GM19035 (cell line): ENCODE measurements around the gene SNRNP27.
"Not testable (repeated sequence)": the region's sequence is repeated elsewhere in the genome, so short reads cannot be mapped to it uniquely, and the experiment has no call there.

Source experiments
- ATAC-seq: cut with Tn5 transposase; IDR thresholded peaks from one replicate; pipeline ENCODE4 v1.9.1; 2021; ENCODE audit not compliant: unreplicated experiment

Gene SNRNP27

DNA sequence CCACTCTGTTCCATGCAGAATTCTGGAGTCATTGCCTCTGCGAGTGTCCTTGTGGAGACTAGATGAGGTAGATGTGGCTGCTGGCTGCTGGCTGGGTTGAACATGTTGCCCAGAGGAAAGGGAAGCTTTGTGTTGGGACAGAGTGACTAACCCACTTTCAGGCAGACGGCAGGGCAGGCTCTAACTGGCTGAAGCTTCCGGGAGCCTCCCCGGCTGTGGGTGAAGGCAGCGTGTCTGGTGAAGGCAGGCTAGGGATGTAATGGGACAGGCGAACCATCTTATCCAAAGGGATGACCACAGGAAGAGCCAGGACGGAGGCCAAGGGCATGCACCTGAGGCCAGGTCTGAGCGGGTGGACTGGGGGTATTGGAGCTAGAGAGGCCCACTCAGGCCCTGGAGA is 51.7 kb downstream of the SNRNP27 start:
- no peak for ATAC-seq

DNA sequence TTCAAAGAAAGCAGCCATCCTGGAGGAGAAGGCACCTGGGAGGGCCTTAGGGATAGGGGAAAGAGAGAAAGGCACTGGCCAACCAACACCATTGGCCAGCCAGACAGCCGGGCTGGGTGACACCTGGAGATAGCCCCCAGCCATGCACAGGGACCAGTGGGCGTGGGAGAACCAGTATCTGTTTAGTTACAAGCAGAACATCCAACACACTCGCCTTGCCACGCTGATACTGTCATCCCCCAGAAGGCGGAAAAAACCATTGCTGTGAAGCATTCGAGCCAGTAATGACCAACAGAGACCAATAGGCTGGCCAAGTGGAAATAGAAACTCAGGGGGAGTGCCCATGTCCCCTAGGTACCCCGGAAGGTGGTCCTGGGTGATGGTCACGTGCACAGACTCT is 52.2 kb downstream of the SNRNP27 start:
- ATAC-seq: no peak

DNA sequence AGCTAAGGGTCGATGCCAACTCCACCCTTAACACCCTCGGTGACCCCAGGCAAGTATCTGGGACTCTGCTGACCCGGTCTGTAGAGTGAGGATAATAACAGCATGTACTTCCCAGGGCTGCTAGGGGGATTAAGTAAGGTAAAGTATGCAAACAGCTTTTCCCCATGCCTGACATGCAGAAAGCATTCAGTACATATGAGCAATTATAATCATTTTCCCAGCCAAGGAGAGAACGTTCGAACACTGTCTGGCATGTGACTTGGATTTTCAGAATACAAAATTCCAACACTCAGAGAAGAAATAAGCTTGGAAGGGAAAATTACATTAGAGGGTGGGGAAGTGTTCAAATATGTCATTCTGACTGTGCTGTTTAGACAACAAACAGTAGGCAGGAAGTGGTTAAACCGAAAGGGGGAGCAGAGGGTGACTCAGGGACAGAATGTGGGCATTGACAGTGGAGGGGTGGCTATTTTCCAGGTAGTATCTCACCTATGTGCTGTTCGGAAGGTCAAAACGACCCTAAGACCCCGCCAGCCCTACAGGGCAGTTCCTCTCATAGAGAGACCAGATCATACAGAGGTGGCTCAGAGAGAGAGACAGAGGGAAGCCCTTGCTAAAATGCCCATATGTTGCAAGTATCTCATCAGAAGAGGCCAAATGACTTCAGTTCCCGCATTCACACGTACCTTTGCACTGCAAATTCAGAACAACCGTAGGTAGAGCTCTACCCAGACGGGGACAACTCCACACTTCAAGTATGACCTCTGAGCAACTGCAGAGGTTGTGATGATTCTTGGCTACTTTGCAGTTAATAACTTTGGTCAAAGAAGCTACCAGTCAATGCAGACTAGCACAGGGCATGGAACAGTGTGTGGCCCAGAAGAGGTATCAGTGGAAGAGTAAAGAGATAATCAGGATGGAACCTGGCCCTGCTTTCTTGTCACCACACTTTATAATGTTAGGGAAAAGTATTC is 52.9 kb downstream of the SNRNP27 start:
- ATAC-seq: peak; percentile 89

DNA sequence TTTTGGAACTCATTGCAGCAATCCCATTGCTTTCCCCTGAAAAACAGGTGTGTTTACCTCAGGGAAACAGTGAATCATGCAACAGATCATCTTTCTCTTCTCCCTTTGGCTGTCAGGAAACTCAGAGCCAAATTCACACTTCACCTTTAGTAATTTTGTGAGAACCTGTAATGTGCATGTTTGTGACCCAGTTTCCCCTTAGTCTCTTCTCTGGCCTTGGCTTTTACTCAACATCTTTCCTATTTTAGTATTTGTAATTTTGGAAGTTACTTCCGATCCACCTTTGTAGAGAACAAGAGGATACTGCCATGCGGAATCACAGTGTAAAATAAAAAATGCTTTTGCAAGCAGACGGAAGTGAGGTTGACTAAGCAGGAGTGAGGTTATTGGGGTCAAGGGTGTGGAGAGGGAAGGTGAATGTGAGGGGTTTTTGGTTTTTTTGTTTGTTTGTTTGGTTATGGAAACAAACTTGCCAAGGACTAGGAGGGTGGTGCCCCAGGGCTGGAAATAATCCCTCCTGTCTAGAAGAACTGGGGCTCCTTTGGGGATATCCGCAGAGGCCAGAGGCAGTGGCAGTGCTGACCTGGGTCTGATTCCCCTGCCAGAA is 53.7 kb downstream of the SNRNP27 start:
- no peak for ATAC-seq

DNA sequence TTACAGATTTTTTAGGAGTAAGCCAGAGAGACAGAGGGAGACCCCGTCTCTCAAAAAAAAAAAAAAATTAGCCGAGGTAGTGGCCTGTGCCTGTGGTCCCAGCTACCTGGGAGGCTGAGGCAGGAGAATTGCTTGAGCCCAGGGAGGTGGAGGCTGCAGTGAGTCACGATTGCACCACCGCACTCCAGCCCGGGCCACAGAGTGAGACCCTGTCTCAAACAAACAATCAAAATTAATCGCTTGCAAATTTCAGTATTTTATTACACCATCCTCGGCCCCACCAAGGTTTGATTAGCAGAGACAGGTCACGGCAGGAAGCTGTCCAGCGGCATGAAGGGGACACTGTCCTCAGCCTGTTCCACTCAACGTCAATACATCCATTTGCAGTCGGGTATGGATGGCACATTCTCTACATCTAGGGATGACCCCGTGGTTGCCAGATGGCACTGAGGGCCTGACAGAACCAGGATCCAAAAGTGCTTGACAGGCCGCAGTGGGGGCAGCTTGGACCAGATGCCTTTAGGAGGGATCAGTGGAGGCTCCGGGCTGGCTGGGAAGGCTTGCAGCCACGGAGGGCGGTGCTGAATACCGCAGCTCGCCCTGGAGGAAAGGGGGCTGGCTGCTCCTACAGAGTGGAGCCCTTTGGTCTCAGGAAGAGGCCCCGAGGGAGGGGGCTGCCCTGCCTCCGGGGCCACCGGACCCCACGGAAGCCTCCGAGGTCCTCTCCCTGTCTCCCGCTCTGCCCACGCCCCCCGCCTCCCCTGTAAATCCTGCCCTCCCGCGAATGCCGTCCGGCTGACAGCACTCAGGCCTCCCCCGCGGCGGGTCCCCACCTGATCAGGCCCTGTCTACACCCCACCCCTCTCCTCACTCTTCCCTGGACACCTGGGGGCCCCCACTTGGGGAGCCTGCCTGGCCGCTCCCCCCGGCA is 54.5 kb downstream of the SNRNP27 start:
- ATAC-seq: no peak

DNA sequence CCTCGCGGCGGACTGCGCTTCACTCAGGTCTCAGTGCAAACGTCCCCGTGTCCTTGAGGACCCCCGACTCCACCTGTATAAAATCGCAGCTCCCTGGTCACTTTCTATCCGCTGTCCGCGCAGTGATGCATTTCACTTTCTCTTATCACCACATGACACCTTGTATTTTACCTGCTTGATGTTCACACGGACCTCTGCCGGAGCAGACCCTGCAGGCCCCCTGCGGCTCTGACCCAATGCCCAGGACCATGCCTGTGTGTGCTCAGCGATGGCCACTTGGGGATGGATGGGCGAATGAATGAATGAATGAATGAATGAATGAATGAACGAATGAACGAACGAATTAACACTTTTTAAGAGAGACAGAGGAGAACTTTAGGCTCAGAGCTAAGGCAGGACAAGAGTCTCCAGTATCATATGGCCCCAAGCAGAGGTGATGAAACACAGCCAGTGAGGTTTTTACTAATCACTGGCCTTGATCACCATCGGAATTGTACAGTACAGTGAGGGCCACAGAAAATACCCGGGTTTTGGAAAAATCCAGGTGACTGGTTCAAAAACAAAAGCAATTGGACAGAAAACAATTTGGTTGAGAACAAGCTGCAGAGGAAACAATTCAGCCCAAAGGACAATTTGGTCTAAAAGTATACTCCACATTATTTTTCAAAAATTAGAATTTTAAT is 55.3 kb downstream of the SNRNP27 start:
- ATAC-seq: no peak

DNA sequence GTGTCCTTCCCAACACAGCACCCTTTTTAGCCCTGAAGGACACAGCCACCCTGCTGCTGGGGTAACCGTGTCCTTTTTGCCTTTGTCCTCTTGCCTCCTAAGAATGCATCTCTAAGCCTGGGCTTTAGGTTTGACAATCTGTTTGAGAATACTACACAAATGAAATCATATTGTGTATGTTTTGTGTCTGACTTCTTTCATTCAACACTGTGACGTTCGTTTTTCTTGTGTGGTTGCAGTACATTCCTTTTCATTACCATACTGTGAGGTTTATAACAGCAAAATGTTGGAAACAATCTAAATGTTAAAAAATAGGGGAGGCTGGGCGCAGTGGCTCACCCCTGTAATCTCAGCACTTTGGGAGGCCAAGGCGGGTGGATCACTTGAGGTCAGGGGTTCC is 56.5 kb downstream of the SNRNP27 start:
- ATAC-seq: no peak

DNA sequence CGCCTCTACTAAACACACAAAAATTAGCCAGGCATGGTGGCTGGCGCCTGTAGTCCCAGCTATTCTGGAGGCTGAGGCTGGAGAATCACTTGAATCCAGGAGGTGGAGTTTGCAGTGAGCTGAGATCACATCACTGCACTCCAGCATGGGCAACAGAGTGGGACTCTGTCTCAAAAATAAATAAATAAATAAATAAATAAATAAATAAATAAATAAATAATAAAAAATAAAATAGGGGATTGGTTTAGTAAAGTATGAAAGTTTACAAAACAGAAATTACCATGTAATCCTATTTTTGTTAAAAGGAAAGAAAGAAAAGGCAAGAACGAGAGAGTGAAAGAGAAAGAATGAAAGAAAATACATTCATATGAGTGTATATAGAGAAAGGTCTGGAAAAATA is 56.9 kb downstream of the SNRNP27 start:
- ATAC-seq: not testable (repeated sequence)

DNA sequence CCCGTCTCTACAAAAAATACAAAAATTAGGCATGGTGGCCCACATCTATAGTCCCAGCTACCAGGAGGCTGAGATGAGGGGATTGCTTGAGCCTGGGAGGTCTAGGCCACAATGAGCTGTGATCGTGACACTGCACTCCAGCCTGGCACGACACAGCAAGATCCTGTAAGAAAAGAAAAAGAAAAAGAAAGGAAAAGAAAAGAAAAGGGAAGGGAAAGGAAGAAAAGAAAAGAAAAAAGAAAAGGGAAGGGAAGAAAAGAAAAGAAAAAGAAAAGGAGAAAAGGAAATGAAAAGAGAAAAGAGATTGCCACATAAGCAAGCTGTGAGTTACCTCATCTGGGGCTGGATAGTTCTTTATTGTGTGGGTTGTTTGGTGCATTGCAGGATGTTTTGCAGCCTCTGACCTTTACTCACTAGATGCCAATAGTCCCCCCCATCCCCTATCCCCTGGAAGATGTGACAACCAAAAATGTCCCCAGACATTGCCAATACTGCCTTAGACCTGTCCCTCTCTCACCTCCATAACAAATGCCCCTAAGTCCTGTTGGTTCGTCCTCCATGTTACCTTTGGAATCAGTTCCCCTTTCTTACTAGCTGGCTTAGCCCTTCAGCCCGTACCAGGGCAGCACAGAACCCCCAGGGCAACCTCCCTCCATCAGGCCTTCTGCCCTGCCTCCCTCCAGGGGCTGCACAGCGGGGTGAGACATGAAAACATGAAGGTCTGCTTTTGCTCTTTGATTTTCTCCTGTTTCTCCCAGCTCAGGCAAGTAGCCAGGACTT is 58.8 kb downstream of the SNRNP27 start:
- no peak for ATAC-seq

DNA sequence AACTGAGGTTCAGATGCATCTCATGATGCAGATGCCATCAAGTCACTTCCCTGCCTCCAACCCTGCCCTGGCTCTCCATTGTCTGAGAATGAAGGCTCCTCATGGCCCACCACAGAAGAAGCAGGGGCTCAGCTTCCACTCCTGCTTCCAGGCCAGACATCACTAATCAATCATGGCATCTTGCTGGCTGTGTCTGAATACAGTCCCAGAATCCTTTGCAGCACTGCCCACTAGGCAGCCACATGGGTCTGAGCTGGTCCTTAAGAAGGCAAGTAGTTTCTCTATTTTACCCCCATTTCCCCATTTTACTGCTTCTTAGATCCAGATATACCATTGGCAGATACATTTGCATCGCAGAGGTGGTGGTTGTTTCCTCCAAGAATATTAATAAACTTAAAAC is 60.3 kb downstream of the SNRNP27 start:
- no peak for ATAC-seq
